K562 (cell line): Measurements from ENCODE around the gene RDH16. TPM values are rescaled to one million over a fixed set of nuclear protein-coding genes. Genes with fewer than 3 reads are reported as not detected.

Source experiments
- ATAC-seq: fragments of 200-7000 bp; cut with Tn5 transposase; 3 replicates; pipeline ENCODE4 v1.9.1; 2020; ENCODE audit warnings: moderate library complexity
- BruUV-seq: library from RNA; stranded (reverse); fragments of 400-500 nt; replicated peaks from 2 replicates; lab custom pipeline; 2021; lab: Mats Ljungman, UMichigan
- CTCF ChIA-PET: fragments of 300-600 bp; formaldehyde crosslinking; extraction: SDS; loops from one replicate; lab custom pipeline; 2021; ENCODE audit warnings: low intra/inter-chr PET ratio; lab: Yijun Ruan, JAX
- POLR2A ChIA-PET: fragments of 300-600, 350-650 bp; sonication (Branson Sonifier 250); formaldehyde crosslinking; extraction: SDS; loops from one replicate; lab custom pipeline; 2021; ENCODE audit warnings: antibody characterized with exemption, inconsistent platforms; lab: Yijun Ruan, JAX
- DNase-seq, 4 experiments: peaks; one replicate each; pipeline versions ENCODE4 v3.0.0 to v3.0.0-alpha.2; 2011 to 2018; ENCODE audit warnings: low spot score in 3 of 4, mixed read lengths in 3 of 4; ENCODE audit errors: extremely low read depth in 1 of 4
- FAIRE-seq: peaks from 2 replicates; lab custom pipeline; 2011; peaks lifted over from hg19 to GRCh38; lab: Jason Lieb, UNC
- H2AFZ ChIP-seq: 2 replicates; pipeline ENCODE4 v1.6.0; 2011; ENCODE audit warnings: low read depth, low read length, control low read depth, inconsistent platforms
- H3K27ac ChIP-seq: fragments of 200-600 bp; 3 replicates; pipeline ENCODE4 v1.8.0; 2011; ENCODE audit warnings: low read depth, mild to moderate bottlenecking, control low read depth, inconsistent platforms, low read length, moderate library complexity, mixed read lengths; ENCODE audit errors: extremely low read depth
- H3K27me3 ChIP-seq, 2 experiments: fragments of 300-600 bp in 1 of 2; 2 replicates in 1 of 2; 3 replicates in 1 of 2; pipeline versions ENCODE4 v1.6.0 to v1.8.0; 2011; ENCODE audit warnings: inconsistent platforms in 2 of 2, low read length in 2 of 2, mild to moderate bottlenecking in 1 of 2, mixed read lengths in 1 of 2, moderate library complexity in 1 of 2; ENCODE audit not compliant: control insufficient read depth in 2 of 2, insufficient read depth in 2 of 2
- H3K36me3 ChIP-seq: fragments of 300-600 bp; 3 replicates; pipeline ENCODE4 v1.8.0; 2011; ENCODE audit warnings: mild to moderate bottlenecking, low read length, inconsistent platforms; ENCODE audit not compliant: control insufficient read depth, insufficient read depth
- H3K4me1 ChIP-seq, 2 experiments: fragments of 200-600 bp in 1 of 2; replicated peaks in 1 of 2; 2 replicates in 1 of 2; 3 replicates in 1 of 2; pipeline versions ENCODE4 v1.5.1 to v1.8.0; 2011; ENCODE audit warnings: inconsistent platforms in 2 of 2, low read length in 2 of 2, mild to moderate bottlenecking in 1 of 2, mixed read lengths in 1 of 2, moderate library complexity in 1 of 2; ENCODE audit not compliant: control insufficient read depth in 2 of 2, insufficient read depth in 2 of 2
- H3K4me2 ChIP-seq: 2 replicates; pipeline ENCODE4 v1.6.1; 2011; ENCODE audit warnings: low read length, control low read depth, inconsistent platforms, mixed read lengths; ENCODE audit not compliant: insufficient read depth
- H3K4me3 ChIP-seq: fragments of 200-600 bp; sonication (generic), shearing (Covaris generic); 2 replicates; pipeline ENCODE4 v1.5.1; 2016; ENCODE audit warnings: control low read depth, inconsistent platforms
- H3K79me2 ChIP-seq: fragments of 200-600 bp; 3 replicates; pipeline ENCODE4 v1.8.0; 2011; ENCODE audit warnings: low read length, inconsistent platforms; ENCODE audit not compliant: control insufficient read depth, insufficient read depth
- H3K9ac ChIP-seq, 2 experiments: 2 replicates each; pipeline versions ENCODE4 v1.6.0 to v1.6.1; 2011; ENCODE audit warnings: low read depth in 2 of 2, low read length in 2 of 2, control low read depth in 1 of 2, inconsistent platforms in 1 of 2, mild to moderate bottlenecking in 1 of 2, mixed read lengths in 1 of 2; ENCODE audit not compliant: insufficient read depth in 1 of 2
- H3K9me1 ChIP-seq: one replicate; pipeline ENCODE4 v1.6.0; 2011; ENCODE audit warnings: inconsistent platforms, mild to moderate bottlenecking, low read length, moderate library complexity; ENCODE audit not compliant: control insufficient read depth, insufficient read depth
- H3K9me3 ChIP-seq: replicated peaks from 2 replicates; pipeline ENCODE4 v1.5.1; 2011; ENCODE audit warnings: low read depth, low read length, inconsistent platforms; ENCODE audit not compliant: control insufficient read depth, insufficient read depth
- H4K20me1 ChIP-seq: replicated peaks from 2 replicates; pipeline ENCODE4 v1.6.1; 2011; ENCODE audit warnings: low read length, inconsistent platforms, mixed read lengths; ENCODE audit not compliant: control insufficient read depth, insufficient read depth
- CBFB ChIP-seq: sonication (generic); formaldehyde crosslinking; IDR thresholded peaks from 2 replicates; pipeline ENCODE4 v1.4.0; 2020; ENCODE audit warnings: mild to moderate bottlenecking, missing genetic modification reagents
- ELF4 ChIP-seq: fragments of 450-650 bp; formaldehyde crosslinking; IDR thresholded peaks from 2 replicates; pipeline ENCODE4 v1.4.0; 2022; ENCODE audit warnings: missing genetic modification characterization
- ETV1 ChIP-seq: fragments of 450-650 bp; conservative IDR thresholded peaks from 2 replicates; pipeline ENCODE4 v1.6.1; 2016; ENCODE audit warnings: missing genetic modification characterization, control low read depth, low read depth, missing compliant biosample characterization
- HMG20B ChIP-seq: fragments of 250-450 bp; sonication (Bioruptor Pico); IDR thresholded peaks from 2 replicates; pipeline ENCODE4 v1.5.0; 2021; ENCODE audit warnings: mild to moderate bottlenecking
- JUND ChIP-seq, 2 experiments: IDR thresholded peaks; 2 replicates in 1 of 2; 3 replicates in 1 of 2; pipeline ENCODE4 v1.6.1; 2011; ENCODE audit warnings: borderline replicate concordance in 2 of 2, low read depth in 2 of 2, low read length in 2 of 2, improper control_type of control experiment in 1 of 2, missing biosample characterization in 1 of 2, missing genetic modification characterization in 1 of 2, missing genetic modification reagents in 1 of 2
- KDM5B ChIP-seq: fragments of 200-600 bp; sonication (generic); IDR thresholded peaks from 2 replicates; pipeline ENCODE4 v1.6.1; 2012; ENCODE audit warnings: low read depth, mild to moderate bottlenecking, moderate library complexity, low read length, control low read depth, inconsistent platforms; ENCODE audit not compliant: insufficient replicate concordance
- MED1 ChIP-seq: sonication (generic); formaldehyde crosslinking; IDR thresholded peaks from 2 replicates; pipeline ENCODE4 v1.8.1; 2023; ENCODE audit warnings: missing genetic modification reagents, borderline replicate concordance
- NCOA6 ChIP-seq: fragments of 450-650 bp; IDR thresholded peaks from 2 replicates; pipeline ENCODE4 v1.6.1; 2017; ENCODE audit warnings: mild to moderate bottlenecking
- STAT5A ChIP-seq: IDR thresholded peaks from 2 replicates; pipeline ENCODE4 v1.6.1; 2012; ENCODE audit warnings: low read length, inconsistent platforms, borderline replicate concordance
- TCF7L2 ChIP-seq: fragments of 150-350 bp; IDR thresholded peaks from 2 replicates; pipeline ENCODE4 v1.6.1; 2016; ENCODE audit warnings: low read depth, mild to moderate bottlenecking, low read length, moderate library complexity
- ZBTB7A ChIP-seq: IDR thresholded peaks from 2 replicates; pipeline ENCODE4 v1.6.1; 2011; ENCODE audit warnings: low read depth, mild to moderate bottlenecking, low read length, moderate library complexity, borderline replicate concordance; ENCODE audit not compliant: control insufficient read depth
- ZNF707 ChIP-seq: fragments of 250-450 bp; sonication (Bioruptor Pico); conservative IDR thresholded peaks from 2 replicates; pipeline ENCODE4 v1.8.0; 2022; ENCODE audit warnings: inconsistent platforms, mild to moderate bottlenecking, moderate library complexity
- ZNF717 ChIP-seq: fragments of 250-450 bp; sonication (Bioruptor Pico); IDR thresholded peaks from 2 replicates; pipeline ENCODE4 v1.5.0; 2021
- ZSCAN32 ChIP-seq: fragments of 450-650 bp; formaldehyde crosslinking; IDR thresholded peaks from 2 replicates; pipeline ENCODE4 v1.4.0; 2020; ENCODE audit warnings: mild to moderate bottlenecking, moderate library complexity
- WGBS: fragments of 100-300 bp; shearing (Covaris generic); methylation state at CpG from one replicate; pipeline ENCODE4 v1.1.6; 2016; ENCODE audit warnings: low coverage, mixed read lengths; ENCODE audit not compliant: insufficient coverage; ENCODE audit errors: missing lambda C conversion rate; 5-methylcytosine and 5-hydroxymethylcytosine counted together
- in situ Hi-C: fragments of 300-500 bp; cut with MboI; formaldehyde crosslinking; loops from 4 replicates; pipeline ENCODE4 v1.15.0; 2018; ENCODE audit warnings: inconsistent platforms, mixed read lengths
- intact Hi-C: fragments of 100-400 bp; cut with micrococcal nuclease; formaldehyde crosslinking; loops from 2 replicates; pipeline ENCODE4 v1.14.2; 2022
- polyA plus RNA-seq, 8 experiments: library from polyadenylated mRNA; depleted of rRNA in 4 of 8; stranded (reverse) in 5 of 8; unstranded in 3 of 8; fragments of >200 nt; fragmentation: Nextera tagmentation in 2 of 8; fragmentation: Illumina TruSeq in 1 of 8; extraction: Ambion mirVana in 2 of 8; extraction: Trizol in 1 of 8; gene quantifications; 2 replicates each; pipeline versions ENCODE4 v1.2.1 to v1.2.3, GENCODE V29; 2011 to 2014; ENCODE audit warnings: inconsistent platforms in 1 of 8, missing spikeins in 1 of 8
- total RNA-seq, 7 experiments: library from RNA; depleted of rRNA in 6 of 7; stranded (reverse); fragments of >200 nt in 6 of 7; fragmentation: Illumina TruSeq in 2 of 7; extraction: Trizol in 2 of 7; gene quantifications; 2 replicates each; pipeline versions ENCODE4 v1.2.1 to v1.2.3, GENCODE V29; 2011 to 2021; ENCODE audit warnings: low replicate concordance in 1 of 7
- TF ChIP-seq, protein P1 (sequence below): sonication (generic); formaldehyde crosslinking; IDR thresholded peaks from 2 replicates; pipeline ENCODE4 v1.8.0; 2022; ENCODE audit warnings: mild to moderate bottlenecking, low read depth, missing genetic modification reagents
- TF ChIP-seq, protein P2 (sequence below): fragments of 250-450 bp; sonication (Bioruptor Pico); IDR thresholded peaks from 2 replicates; pipeline ENCODE4 v1.4.0; 2020; ENCODE audit warnings: mild to moderate bottlenecking, moderate library complexity, borderline replicate concordance
- TF ChIP-seq, protein P3 (sequence below): sonication (generic); formaldehyde crosslinking; IDR thresholded peaks from 2 replicates; pipeline ENCODE4 v1.9.0; 2022; ENCODE audit warnings: mild to moderate bottlenecking, missing genetic modification reagents

RDH16 gene
- total and polyA plus RNA-seq, 9 of the 15 experiments (the other 6 are each of a cell fraction or from before 2014, with no cell fraction given), result 0.11 to 0.52 (median 0.22) TPM; not detected in 1

- H3K4me1 ChIP-seq, result no peaks in the 10 kb centered on the region
- TF ChIP-seq, protein P1, sequence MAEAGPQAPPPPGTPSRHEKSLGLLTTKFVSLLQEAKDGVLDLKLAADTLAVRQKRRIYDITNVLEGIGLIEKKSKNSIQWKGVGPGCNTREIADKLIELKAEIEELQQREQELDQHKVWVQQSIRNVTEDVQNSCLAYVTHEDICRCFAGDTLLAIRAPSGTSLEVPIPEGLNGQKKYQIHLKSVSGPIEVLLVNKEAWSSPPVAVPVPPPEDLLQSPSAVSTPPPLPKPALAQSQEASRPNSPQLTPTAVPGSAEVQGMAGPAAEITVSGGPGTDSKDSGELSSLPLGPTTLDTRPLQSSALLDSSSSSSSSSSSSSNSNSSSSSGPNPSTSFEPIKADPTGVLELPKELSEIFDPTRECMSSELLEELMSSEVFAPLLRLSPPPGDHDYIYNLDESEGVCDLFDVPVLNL (CRISPR knock-in tag), result no peak
- TF ChIP-seq HMG20B (CRISPR knock-in tag) (no peak), STAT5A (no peak), CBFB (no peak), ELF4 (CRISPR knock-in tag) (no peak), MED1 (CRISPR knock-in tag) (no peak), NCOA6 (no peak), ZNF717 (CRISPR knock-in tag) (no peak), JUND (IDR thresholded peaks at IDR 0.05; ENCODE audit: borderline replicate concordance, low read depth, low read length) (no peak), JUND (tag; IDR thresholded peaks at IDR 0.05; ENCODE audit: borderline replicate concordance, low read depth, low read length) (no peak), KDM5B (no peak), ZSCAN32 (CRISPR knock-in tag) (no peak), ETV1 (tag) (no peak), ZBTB7A (no peak), TCF7L2 (no peak), ZNF707 (CRISPR knock-in tag) (no peak)
- TF ChIP-seq, protein P2, sequence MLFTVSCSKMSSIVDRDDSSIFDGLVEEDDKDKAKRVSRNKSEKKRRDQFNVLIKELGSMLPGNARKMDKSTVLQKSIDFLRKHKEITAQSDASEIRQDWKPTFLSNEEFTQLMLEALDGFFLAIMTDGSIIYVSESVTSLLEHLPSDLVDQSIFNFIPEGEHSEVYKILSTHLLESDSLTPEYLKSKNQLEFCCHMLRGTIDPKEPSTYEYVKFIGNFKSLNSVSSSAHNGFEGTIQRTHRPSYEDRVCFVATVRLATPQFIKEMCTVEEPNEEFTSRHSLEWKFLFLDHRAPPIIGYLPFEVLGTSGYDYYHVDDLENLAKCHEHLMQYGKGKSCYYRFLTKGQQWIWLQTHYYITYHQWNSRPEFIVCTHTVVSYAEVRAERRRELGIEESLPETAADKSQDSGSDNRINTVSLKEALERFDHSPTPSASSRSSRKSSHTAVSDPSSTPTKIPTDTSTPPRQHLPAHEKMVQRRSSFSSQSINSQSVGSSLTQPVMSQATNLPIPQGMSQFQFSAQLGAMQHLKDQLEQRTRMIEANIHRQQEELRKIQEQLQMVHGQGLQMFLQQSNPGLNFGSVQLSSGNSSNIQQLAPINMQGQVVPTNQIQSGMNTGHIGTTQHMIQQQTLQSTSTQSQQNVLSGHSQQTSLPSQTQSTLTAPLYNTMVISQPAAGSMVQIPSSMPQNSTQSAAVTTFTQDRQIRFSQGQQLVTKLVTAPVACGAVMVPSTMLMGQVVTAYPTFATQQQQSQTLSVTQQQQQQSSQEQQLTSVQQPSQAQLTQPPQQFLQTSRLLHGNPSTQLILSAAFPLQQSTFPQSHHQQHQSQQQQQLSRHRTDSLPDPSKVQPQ, result no peak
- TF ChIP-seq, protein P3, sequence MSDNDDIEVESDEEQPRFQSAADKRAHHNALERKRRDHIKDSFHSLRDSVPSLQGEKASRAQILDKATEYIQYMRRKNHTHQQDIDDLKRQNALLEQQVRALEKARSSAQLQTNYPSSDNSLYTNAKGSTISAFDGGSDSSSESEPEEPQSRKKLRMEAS (CRISPR knock-in tag), result no peak
- TF ChIP-seq, all 486 proteins: peak for 0
- no peak overlapping the region for H3K27ac ChIP-seq
- 0 out of 2 replicates have a peak, but pooled peaks cover 1% of the 10 kb centered on the region for H3K9me3 ChIP-seq
- no peak overlapping the region for H3K9ac ChIP-seq
- no TSS peak for BruUV-seq
- no peak overlapping the region for H2AFZ ChIP-seq
- in situ Hi-C loops, result no loop called here
- POLR2A ChIA-PET, result interaction anchor here (1.0 to 1.5 kb wide), 2 partner anchors 12 to 19 kb away, joined by 3 to 4 read pairs; no protein-coding TSS in a partner anchor
- no peaks in the 10 kb centered on the region for H4K20me1 ChIP-seq
- H3K36me3 ChIP-seq, result no peaks in the 10 kb centered on the region
- CTCF ChIA-PET, result no interaction called here
- no peak overlapping the region for H3K4me3 ChIP-seq
- H3K79me2 ChIP-seq, result no peaks in the 10 kb centered on the region
- H3K9me1 ChIP-seq, result no peaks in the 10 kb centered on the region
- WGBS, result 22% methylated on average over 1 of the region's 1 CpG
- no peak for FAIRE-seq
- H3K27me3 ChIP-seq, result no peaks in the 10 kb centered on the region
- intact Hi-C loops, result no loop called here
- no peak overlapping the region for H3K4me2 ChIP-seq
- DNase-seq, result no peak
- no peak for ATAC-seq
Measured at GRCh38 chr12:56916996-56917333, 40.4 kb downstream of the RDH16 start.
